Measurements from ENCODE around the gene PTP4A1. TPM values are rescaled to one million over a fixed set of nuclear protein-coding genes. Genes with fewer than 3 reads are reported as not detected.

The PTP4A1 gene
- total and polyA plus RNA-seq, 2 of the 13 experiments (the other 11 are each of a cell fraction or from before 2014, with no cell fraction given), result 141 to 376 TPM

- Histone ChIP-seq H2AFZ (ENCODE audit: low read length) (no peak overlapping the region), H3K9me3 (ENCODE audit: low read length) (no peaks in the 10 kb centered on the region), H4K20me1 (ENCODE audit: insufficient read depth, low read length) (no peaks in the 10 kb centered on the region), H3K4me3 (replicated peaks in 1 of 3; ENCODE audit: insufficient read depth in 1 of 3, low read depth in 2 of 3, low read length in 3 of 3) (peak overlapping the region in 1 of 3 experiments; percentile 1; a peak in 1 of 6 replicates), H3K79me2 (ENCODE audit: insufficient read depth, low read length) (peaks cover 60% of the 10 kb centered on the region), H3K4me1 (ENCODE audit: insufficient read depth, low read length) (peaks cover 63% of the 10 kb centered on the region), H3K27me3 (ENCODE audit: control insufficient read depth in 1 of 2, insufficient read depth in 2 of 2, low read length in 2 of 2) (no peaks in the 10 kb centered on the region), H3K36me3 (replicated peaks in 1 of 2; ENCODE audit: control insufficient read depth in 1 of 2, insufficient read depth in 2 of 2, low read length in 2 of 2) (peaks cover 14 to 37% of the 10 kb centered on the region in 2 experiments), H3K4me2 (ENCODE audit: low read depth, low read length) (peak overlapping the region; percentile 56), H3K27ac (ENCODE audit: extremely low read length, insufficient read depth, low read length) (peak overlapping the region; percentile 52), H3K9ac (ENCODE audit: insufficient read depth, low read depth, low read length) (peak overlapping the region; percentile 41; the same call in 1 of the 2 replicates)
- no peak for ATAC-seq
- ChIA-PET POLR2A (interaction anchor here (1.5 to 3.7 kb wide), 4 partner anchors 15 to 44 kb away, joined by 6 to 29 read pairs (median 27); no protein-coding TSS in a partner anchor), CTCF (ENCODE audit: low intra/inter-chr PET ratio, low total read pairs) (no interaction called here)
- intact Hi-C loops (cut with micrococcal nuclease; ENCODE audit: unreplicated experiment), result no loop called here
- in situ Hi-C loops (cut with HindIII; ENCODE audit: extremely low pct_ligation_motif_present, low pct_unique_long_range_greater_than_20kb), result no loop called here
- no peak for DNase-seq (ENCODE audit: low spot score)
- FAIRE-seq, result no peak
- no peak for TF ChIP-seq NR3C1 (CRISPR knock-in tag; IDR thresholded peaks at IDR 0.05)
- TF ChIP-seq RBM22 (optimal IDR thresholded peaks at IDR 0.05; ENCODE audit: low read length), result peak; percentile 58
- no peak for TF ChIP-seq ZNF879 (CRISPR knock-in tag; IDR thresholded peaks at IDR 0.05)
- BruUV-seq (replicated peaks), result no TSS peak
- WGBS (ENCODE audit: low lambda C conversion rate), result 95% methylated on average over 4 of the region's 4 CpGs
Observed at GRCh38 chr6:63529498-63529897, 42.8 kb upstream of the PTP4A1 start.

GRCh38 chr6:63530182-63530581, 42.1 kb upstream of the PTP4A1 start:
- Histone ChIP-seq H3K9me3 (ENCODE audit: low read length) (no peaks in the 10 kb centered on the region), H3K27me3 (ENCODE audit: control insufficient read depth in 1 of 2, insufficient read depth in 2 of 2, low read length in 2 of 2) (no peaks in the 10 kb centered on the region), H3K27ac (ENCODE audit: extremely low read length, insufficient read depth, low read length) (no peak overlapping the region), H3K4me3 (replicated peaks in 1 of 3; ENCODE audit: insufficient read depth in 1 of 3, low read depth in 2 of 3, low read length in 3 of 3) (no peak overlapping the region), H3K4me2 (ENCODE audit: low read depth, low read length) (0 out of 2 replicates have a peak overlapping the region, but pooled peaks have one; percentile 56), H2AFZ (ENCODE audit: low read length) (no peak overlapping the region), H3K36me3 (replicated peaks in 1 of 2; ENCODE audit: control insufficient read depth in 1 of 2, insufficient read depth in 2 of 2, low read length in 2 of 2) (peaks cover 14 to 39% of the 10 kb centered on the region in 2 experiments), H3K79me2 (ENCODE audit: insufficient read depth, low read length) (peaks cover 54% of the 10 kb centered on the region), H3K9ac (ENCODE audit: insufficient read depth, low read depth, low read length) (no peak overlapping the region), H4K20me1 (ENCODE audit: insufficient read depth, low read length) (no peaks in the 10 kb centered on the region), H3K4me1 (ENCODE audit: insufficient read depth, low read length) (peaks cover 57% of the 10 kb centered on the region)
- intact Hi-C loops (cut with micrococcal nuclease; ENCODE audit: unreplicated experiment), result no loop called here
- ATAC-seq, result no peak
- no TSS peak for BruUV-seq (replicated peaks)
- no peak for DNase-seq (ENCODE audit: low spot score)
- in situ Hi-C loops (cut with HindIII; ENCODE audit: extremely low pct_ligation_motif_present, low pct_unique_long_range_greater_than_20kb), result no loop called here
- CTCF ChIA-PET (ENCODE audit: low intra/inter-chr PET ratio, low total read pairs), result no interaction called here
- FAIRE-seq, result no peak
- 97% methylated on average over 3 of the region's 3 CpGs for WGBS (ENCODE audit: low lambda C conversion rate)
- POLR2A ChIA-PET, result interaction anchor here (1.3 to 3.7 kb wide), 4 partner anchors 15 to 44 kb away, joined by 3 to 29 read pairs (median 18); no protein-coding TSS in a partner anchor
- peak; percentile 69 for TF ChIP-seq RBM22 (optimal IDR thresholded peaks at IDR 0.05; ENCODE audit: low read length)
- TF ChIP-seq TCF7L2 (IDR thresholded peaks at IDR 0.05; ENCODE audit: low read depth, low read length), result no peak
